HL-60 (cell line): ENCODE data around the gene ABCG4.

ENCODE experiments used
- DNase-seq, 2 experiments: peaks; one replicate each; pipeline ENCODE4 v3.0.0-alpha.2; 2010 to 2020; ENCODE audit warnings: low read depth in 1 of 2, low spot score in 1 of 2
- H3K27ac ChIP-seq: fragments of 250-450 bp; sonication (Bioruptor Pico); replicated peaks from 2 replicates; pipeline ENCODE4 v1.5.1; 2020; ENCODE audit warnings: mild to moderate bottlenecking, moderate library complexity
- H3K27me3 ChIP-seq: fragments of 250-450 bp; sonication (Bioruptor Pico); 2 replicates; pipeline ENCODE4 v1.5.1; 2021; ENCODE audit warnings: mild to moderate bottlenecking, moderate library complexity; ENCODE audit not compliant: insufficient read depth, poor library complexity, severe bottlenecking
- H3K4me3 ChIP-seq: replicated peaks from 2 replicates; pipeline ENCODE4 v1.5.1; 2011; ENCODE audit warnings: mild to moderate bottlenecking, control low read depth, low read length; ENCODE audit not compliant: insufficient read depth
- GABPA ChIP-seq: IDR thresholded peaks from 2 replicates; pipeline ENCODE4 v1.6.1; 2012; ENCODE audit warnings: low read depth
- POLR2AphosphoS5 ChIP-seq: IDR thresholded peaks from 2 replicates; pipeline ENCODE4 v1.6.1; 2012; ENCODE audit warnings: low read depth
- SPI1 ChIP-seq: IDR thresholded peaks from 2 replicates; pipeline ENCODE4 v1.6.1; 2012; ENCODE audit warnings: low read depth, mild to moderate bottlenecking, borderline replicate concordance
- TF ChIP-seq, protein P1 (sequence below): IDR thresholded peaks from one replicate; pipeline ENCODE4 v1.5.1; 2011; ENCODE audit warnings: low read length, control low read depth, inconsistent platforms; ENCODE audit not compliant: insufficient read depth
- TF ChIP-seq, protein P2 (sequence below): IDR thresholded peaks from 2 replicates; pipeline ENCODE4 v1.6.1; 2012; ENCODE audit warnings: low read depth; ENCODE audit not compliant: insufficient replicate concordance

The ABCG4 gene

DNA sequence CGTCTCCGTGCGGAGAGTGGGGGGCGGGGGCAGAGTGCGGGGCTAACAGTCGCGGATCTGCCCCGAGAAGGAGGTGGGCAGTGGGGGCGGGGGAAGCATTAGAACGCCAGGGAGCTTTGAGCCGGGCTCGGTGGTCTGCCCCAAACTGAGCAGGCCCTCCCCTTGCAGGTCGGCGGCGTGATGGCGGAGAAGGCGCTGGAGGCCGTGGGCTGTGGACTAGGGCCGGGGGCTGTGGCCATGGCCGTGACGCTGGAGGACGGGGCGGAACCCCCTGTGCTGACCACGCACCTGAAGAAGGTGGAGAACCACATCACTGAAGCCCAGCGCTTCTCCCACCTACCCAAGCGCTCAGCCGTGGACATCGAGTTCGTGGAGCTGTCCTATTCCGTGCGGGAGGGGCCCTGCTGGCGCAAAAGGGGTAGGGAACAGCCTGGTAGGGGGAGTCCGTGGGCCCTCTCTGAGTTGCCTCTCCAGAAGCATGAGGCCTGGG, 979 bp downstream of the ABCG4 start:
- DNase-seq = no peak
- peak overlapping the region; percentile 52 for H3K4me3 ChIP-seq
- no peak overlapping the region for H3K27ac ChIP-seq
- no peak for TF ChIP-seq GABPA
- no peak for TF ChIP-seq POLR2AphosphoS5
- TF ChIP-seq, protein P1, sequence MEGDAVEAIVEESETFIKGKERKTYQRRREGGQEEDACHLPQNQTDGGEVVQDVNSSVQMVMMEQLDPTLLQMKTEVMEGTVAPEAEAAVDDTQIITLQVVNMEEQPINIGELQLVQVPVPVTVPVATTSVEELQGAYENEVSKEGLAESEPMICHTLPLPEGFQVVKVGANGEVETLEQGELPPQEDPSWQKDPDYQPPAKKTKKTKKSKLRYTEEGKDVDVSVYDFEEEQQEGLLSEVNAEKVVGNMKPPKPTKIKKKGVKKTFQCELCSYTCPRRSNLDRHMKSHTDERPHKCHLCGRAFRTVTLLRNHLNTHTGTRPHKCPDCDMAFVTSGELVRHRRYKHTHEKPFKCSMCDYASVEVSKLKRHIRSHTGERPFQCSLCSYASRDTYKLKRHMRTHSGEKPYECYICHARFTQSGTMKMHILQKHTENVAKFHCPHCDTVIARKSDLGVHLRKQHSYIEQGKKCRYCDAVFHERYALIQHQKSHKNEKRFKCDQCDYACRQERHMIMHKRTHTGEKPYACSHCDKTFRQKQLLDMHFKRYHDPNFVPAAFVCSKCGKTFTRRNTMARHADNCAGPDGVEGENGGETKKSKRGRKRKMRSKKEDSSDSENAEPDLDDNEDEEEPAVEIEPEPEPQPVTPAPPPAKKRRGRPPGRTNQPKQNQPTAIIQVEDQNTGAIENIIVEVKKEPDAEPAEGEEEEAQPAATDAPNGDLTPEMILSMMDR = no peak
- TF ChIP-seq, protein P2, sequence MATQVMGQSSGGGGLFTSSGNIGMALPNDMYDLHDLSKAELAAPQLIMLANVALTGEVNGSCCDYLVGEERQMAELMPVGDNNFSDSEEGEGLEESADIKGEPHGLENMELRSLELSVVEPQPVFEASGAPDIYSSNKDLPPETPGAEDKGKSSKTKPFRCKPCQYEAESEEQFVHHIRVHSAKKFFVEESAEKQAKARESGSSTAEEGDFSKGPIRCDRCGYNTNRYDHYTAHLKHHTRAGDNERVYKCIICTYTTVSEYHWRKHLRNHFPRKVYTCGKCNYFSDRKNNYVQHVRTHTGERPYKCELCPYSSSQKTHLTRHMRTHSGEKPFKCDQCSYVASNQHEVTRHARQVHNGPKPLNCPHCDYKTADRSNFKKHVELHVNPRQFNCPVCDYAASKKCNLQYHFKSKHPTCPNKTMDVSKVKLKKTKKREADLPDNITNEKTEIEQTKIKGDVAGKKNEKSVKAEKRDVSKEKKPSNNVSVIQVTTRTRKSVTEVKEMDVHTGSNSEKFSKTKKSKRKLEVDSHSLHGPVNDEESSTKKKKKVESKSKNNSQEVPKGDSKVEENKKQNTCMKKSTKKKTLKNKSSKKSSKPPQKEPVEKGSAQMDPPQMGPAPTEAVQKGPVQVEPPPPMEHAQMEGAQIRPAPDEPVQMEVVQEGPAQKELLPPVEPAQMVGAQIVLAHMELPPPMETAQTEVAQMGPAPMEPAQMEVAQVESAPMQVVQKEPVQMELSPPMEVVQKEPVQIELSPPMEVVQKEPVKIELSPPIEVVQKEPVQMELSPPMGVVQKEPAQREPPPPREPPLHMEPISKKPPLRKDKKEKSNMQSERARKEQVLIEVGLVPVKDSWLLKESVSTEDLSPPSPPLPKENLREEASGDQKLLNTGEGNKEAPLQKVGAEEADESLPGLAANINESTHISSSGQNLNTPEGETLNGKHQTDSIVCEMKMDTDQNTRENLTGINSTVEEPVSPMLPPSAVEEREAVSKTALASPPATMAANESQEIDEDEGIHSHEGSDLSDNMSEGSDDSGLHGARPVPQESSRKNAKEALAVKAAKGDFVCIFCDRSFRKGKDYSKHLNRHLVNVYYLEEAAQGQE = no peak
- no peak for TF ChIP-seq SPI1
- H3K27me3 ChIP-seq = peaks cover 36% of the 10 kb centered on the region

DNA sequence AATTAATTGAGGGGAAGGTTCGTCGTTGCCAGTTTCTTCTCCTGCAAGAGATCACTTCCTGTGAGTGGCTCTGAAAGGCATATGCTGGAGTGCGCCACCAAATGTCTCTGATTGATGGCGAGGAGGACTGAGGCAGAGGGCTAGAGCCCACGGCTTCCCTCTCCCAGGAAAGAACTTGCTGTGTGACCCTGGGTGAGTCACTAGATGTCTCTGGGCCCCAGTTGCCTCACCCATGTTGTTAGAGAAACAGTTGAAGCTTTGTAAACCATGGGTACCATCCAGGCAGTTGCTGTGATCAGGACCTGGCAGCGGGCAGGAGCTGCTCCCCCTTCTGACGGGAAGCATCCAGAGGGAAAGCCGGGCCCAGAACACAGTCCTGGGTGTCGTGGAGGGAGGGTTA, 3.2 kb downstream of the ABCG4 start:
- H3K27me3 ChIP-seq = peaks cover 36% of the 10 kb centered on the region
- TF ChIP-seq, protein P1 = no peak
- no peak for TF ChIP-seq GABPA
- TF ChIP-seq POLR2AphosphoS5 = no peak
- no peak for TF ChIP-seq SPI1
- TF ChIP-seq, protein P2 = no peak

DNA sequence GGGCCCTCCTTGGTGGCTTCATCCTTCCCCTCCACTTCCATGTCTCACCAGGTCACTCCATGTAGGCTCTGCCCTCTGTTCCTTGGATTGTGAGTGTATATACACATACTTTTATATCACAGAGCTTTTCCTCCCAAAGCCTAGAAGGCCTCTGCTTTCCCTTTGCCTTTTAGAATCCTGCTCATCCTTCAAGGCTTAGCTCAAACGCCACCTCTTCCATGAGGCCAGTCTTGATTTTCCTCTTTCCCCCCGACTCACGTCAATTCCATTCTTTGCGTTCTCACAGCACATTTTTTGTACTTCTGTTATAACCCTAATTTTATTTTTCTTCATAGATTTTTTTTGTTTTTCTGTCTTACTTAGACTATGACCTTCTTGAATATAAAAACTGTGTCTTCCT, 3.8 kb downstream of the ABCG4 start:
- H3K27me3 ChIP-seq = peaks cover 34% of the 10 kb centered on the region
- H3K27ac ChIP-seq = no peak overlapping the region
- TF ChIP-seq, protein P1 = no peak
- TF ChIP-seq SPI1 (no peak), GABPA (no peak), POLR2AphosphoS5 (no peak)
- TF ChIP-seq, protein P2 = no peak
- no peak for DNase-seq
- H3K4me3 ChIP-seq = no peak overlapping the region

More for the DNA sequence above, 3.2 kb downstream of the ABCG4 start:
- H3K4me3 ChIP-seq = no peak overlapping the region
- DNase-seq = no peak
- no peak overlapping the region for H3K27ac ChIP-seq
